DOHH2 (cell line): ENCODE data around the gene ABI1.

ENCODE experiments used
- H3F3A ChIP-seq: fragments of 200-600 bp; sonication (generic), shearing (Covaris generic); 2 replicates; pipeline ENCODE4 v1.6.0; 2016; ENCODE audit warnings: antibody characterized with exemption, mild to moderate bottlenecking; ENCODE audit not compliant: control insufficient read depth, insufficient read depth
- H3K27ac ChIP-seq: fragments of 200-600 bp; sonication (generic); 2 replicates; pipeline ENCODE4 v1.5.1; 2014; ENCODE audit warnings: low read depth, mild to moderate bottlenecking, low read length, moderate library complexity
- H3K27me3 ChIP-seq: fragments of 200-600 bp; sonication (generic); 2 replicates; pipeline ENCODE4 v1.6.1; 2014; ENCODE audit warnings: mild to moderate bottlenecking, low read length, mixed read lengths; ENCODE audit not compliant: control insufficient read depth
- H3K36me3 ChIP-seq: fragments of 200-600 bp; sonication (generic); 2 replicates; pipeline ENCODE4 v1.6.1; 2014; ENCODE audit warnings: mild to moderate bottlenecking, low read length, moderate library complexity, mixed read lengths; ENCODE audit not compliant: control insufficient read depth
- H3K4me1 ChIP-seq: fragments of 200-600 bp; sonication (generic); 2 replicates; pipeline ENCODE4 v1.6.1; 2014; ENCODE audit warnings: mild to moderate bottlenecking, low read length, mixed read lengths; ENCODE audit not compliant: control insufficient read depth
- H3K4me2 ChIP-seq: fragments of 200-600 bp; sonication (generic); 2 replicates; pipeline ENCODE4 v1.6.0; 2014; ENCODE audit warnings: mild to moderate bottlenecking, low read length, moderate library complexity
- H3K4me3 ChIP-seq: fragments of 200-600 bp; sonication (generic); 2 replicates; pipeline ENCODE4 v1.5.1; 2014; ENCODE audit warnings: mild to moderate bottlenecking, low read length, mixed read lengths
- H3K79me2 ChIP-seq: fragments of 200-600 bp; sonication (generic); 2 replicates; pipeline ENCODE4 v1.6.1; 2014; ENCODE audit warnings: mild to moderate bottlenecking, low read length, mixed read lengths; ENCODE audit not compliant: control insufficient read depth
- H3K9me2 ChIP-seq: fragments of 200-600 bp; sonication (generic); replicated peaks from 2 replicates; pipeline ENCODE4 v1.6.1; 2014; ENCODE audit warnings: mild to moderate bottlenecking, low read length, mixed read lengths; ENCODE audit not compliant: control insufficient read depth
- H3K9me3 ChIP-seq: fragments of 200-600 bp; sonication (generic); 2 replicates; pipeline ENCODE4 v1.6.1; 2014; ENCODE audit warnings: antibody characterized with exemption, low read length, mixed read lengths; ENCODE audit not compliant: control insufficient read depth, insufficient read depth
- H4K20me1 ChIP-seq: fragments of 200-600 bp; sonication (generic); 2 replicates; pipeline ENCODE4 v1.6.0; 2014; ENCODE audit warnings: low read depth, mild to moderate bottlenecking, antibody characterized with exemption, low read length, moderate library complexity; ENCODE audit not compliant: control insufficient read depth, insufficient read depth
- CTCF ChIP-seq: fragments of 200-600 bp; sonication (generic); IDR thresholded peaks from one replicate; pipeline ENCODE4 v1.5.1; 2014; ENCODE audit warnings: antibody characterized with exemption, mild to moderate bottlenecking, low read depth, low read length; ENCODE audit not compliant: poor library complexity, severe bottlenecking
- EZH2phosphoT487 ChIP-seq: fragments of 200-600 bp; sonication (generic); IDR thresholded peaks from 2 replicates; pipeline ENCODE4 v1.6.1; 2017; ENCODE audit warnings: borderline replicate concordance, mild to moderate bottlenecking, antibody characterized with exemption, low read length, moderate library complexity, mixed read lengths

Gene ABI1

DNA sequence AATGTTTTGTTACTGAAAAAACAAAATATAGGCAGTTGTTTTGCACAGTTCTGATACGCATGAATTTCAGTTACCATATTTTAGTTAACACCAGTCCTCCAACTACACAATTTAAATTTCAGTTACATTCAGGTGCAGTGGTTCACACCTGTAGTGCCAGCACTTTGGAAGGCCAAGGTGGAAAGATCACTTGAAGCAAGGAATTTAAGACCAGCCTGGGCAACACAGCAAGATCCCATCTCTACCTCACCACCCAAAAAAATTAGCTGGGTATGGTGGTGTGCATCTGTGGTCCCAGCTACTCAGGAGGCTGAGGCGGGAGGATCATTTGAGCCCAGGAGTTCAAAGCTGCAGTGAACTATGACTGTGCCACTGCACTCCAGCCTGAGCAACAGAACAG is 45.3 kb downstream of the ABI1 start:
- H3K79me2 ChIP-seq = peaks cover 98% of the 10 kb centered on the region
- peak overlapping the region; percentile 9; the same call in 1 of the 2 replicates for H3K4me2 ChIP-seq
- no peaks in the 10 kb centered on the region for H3K9me2 ChIP-seq
- H3K4me3 ChIP-seq = no peak overlapping the region
- H3K4me1 ChIP-seq = peaks cover 62% of the 10 kb centered on the region
- H3K9me3 ChIP-seq = no peaks in the 10 kb centered on the region
- H3K36me3 ChIP-seq = peaks cover 69% of the 10 kb centered on the region
- no peak overlapping the region for H3K27ac ChIP-seq
- peaks cover 3% of the 10 kb centered on the region; the same call in 1 of the 2 replicates for H3F3A ChIP-seq
- H4K20me1 ChIP-seq = peaks cover 12% of the 10 kb centered on the region; the same call in 1 of the 2 replicates
- no peak for TF ChIP-seq EZH2phosphoT487
- no peak for TF ChIP-seq CTCF
- H3K27me3 ChIP-seq = no peaks in the 10 kb centered on the region

DNA sequence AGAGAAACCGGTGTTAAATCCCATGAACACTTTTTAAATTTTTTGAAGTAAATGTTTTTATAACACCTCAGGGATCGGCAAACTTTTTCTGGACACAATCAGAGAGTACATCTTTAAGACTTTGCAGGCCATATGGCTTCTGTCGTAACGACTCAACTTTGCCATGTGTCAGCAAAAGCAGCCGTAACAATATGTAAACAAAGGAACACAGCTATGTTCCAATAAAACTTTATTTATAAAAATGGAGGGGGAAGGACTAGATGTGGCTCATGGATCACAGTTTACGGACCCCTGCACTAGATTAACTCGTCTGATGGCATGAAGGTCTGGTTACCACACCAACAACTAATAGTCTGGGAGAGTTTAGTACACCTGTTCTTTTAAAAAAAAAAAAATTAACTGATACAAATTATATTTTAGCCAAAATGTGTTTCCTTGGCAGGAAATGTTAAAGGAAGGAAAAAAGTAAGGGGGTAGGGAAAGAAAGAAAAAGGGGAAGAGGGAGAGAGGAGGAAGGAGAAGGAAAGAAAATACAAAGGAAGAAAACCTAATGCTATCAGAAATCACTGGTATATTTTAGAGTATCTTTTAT is 50.2 kb downstream of the ABI1 start:
- H3K9me2 ChIP-seq = no peaks in the 10 kb centered on the region
- H3F3A ChIP-seq = peaks cover 12% of the 10 kb centered on the region
- peaks cover 11% of the 10 kb centered on the region for H4K20me1 ChIP-seq
- no peaks in the 10 kb centered on the region for H3K9me3 ChIP-seq
- H3K79me2 ChIP-seq = peaks cover 98% of the 10 kb centered on the region
- peaks cover 36% of the 10 kb centered on the region for H3K36me3 ChIP-seq
- no peak overlapping the region for H3K27ac ChIP-seq
- H3K4me1 ChIP-seq = peaks cover 63% of the 10 kb centered on the region
- no peak for TF ChIP-seq EZH2phosphoT487
- no peak for TF ChIP-seq CTCF
- H3K4me3 ChIP-seq = no peak overlapping the region
- H3K27me3 ChIP-seq = no peaks in the 10 kb centered on the region
- no peak overlapping the region for H3K4me2 ChIP-seq

- Histone ChIP-seq H3K27ac (no peak overlapping the region), H3K79me2 (peaks cover 98% of the 10 kb centered on the region), H3K9me3 (no peaks in the 10 kb centered on the region), H3K36me3 (peaks cover 34% of the 10 kb centered on the region), H3K27me3 (no peaks in the 10 kb centered on the region), H3K4me2 (no peak overlapping the region), H4K20me1 (peaks cover 12% of the 10 kb centered on the region), H3K4me3 (no peak overlapping the region), H3K9me2 (no peaks in the 10 kb centered on the region), H3K4me1 (peaks cover 63% of the 10 kb centered on the region), H3F3A (peaks cover 18% of the 10 kb centered on the region)
- TF ChIP-seq CTCF (no peak), EZH2phosphoT487 (no peak)
These were observed 50.8 kb downstream of the ABI1 start for GRCh38 chr10:26809973-26810372.
